Fibroblast of the aortic adventitia (primary cell): ENCODE measurements around the gene SNRNP70. TPM values are rescaled to one million over a fixed set of nuclear protein-coding genes. Genes with fewer than 3 reads are reported as not detected.
"Not testable (repeated sequence)": the region's sequence is repeated elsewhere in the genome, so short reads cannot be mapped to it uniquely, and the experiment has no call there.

ENCODE experiments used
- DNase-seq: peaks from one replicate; pipeline ENCODE4 v3.0.0-alpha.2; 2010; ENCODE audit warnings: low read depth
- H3K4me3 ChIP-seq: 2 replicates; pipeline ENCODE4 v1.5.1; 2011; ENCODE audit warnings: low read depth, mild to moderate bottlenecking, control low read depth, low read length, moderate library complexity
- CTCF ChIP-seq: IDR thresholded peaks from 2 replicates; pipeline ENCODE4 v1.5.1; 2011; ENCODE audit warnings: mild to moderate bottlenecking, low read length, control low read depth, inconsistent platforms; ENCODE audit not compliant: insufficient read depth
- total RNA-seq: library from RNA; depleted of rRNA; stranded (reverse); fragments of >200 nt; gene quantifications from 2 replicates; pipeline ENCODE4 v1.2.3, GENCODE V29; 2012; ENCODE audit warnings: low replicate concordance

The SNRNP70 gene
- total RNA-seq: 111 and 129 TPM in 2 replicates

- TF ChIP-seq CTCF: no peak
- peak; percentile 99 for DNase-seq
- peak within 1 kb of the TSS; percentile 96 for H3K4me3 ChIP-seq
These were observed at the start of gene SNRNP70 for GRCh38 chr19:49085020-49085867. Gene SNRNP70 (plus strand): TSS chr19:49085451. CDS start chr19:49086415, 964 bp downstream.

- TF ChIP-seq CTCF: peak; percentile 52
- DNase-seq, H3K4me3 ChIP-seq: not testable (repeated sequence)
These were observed 48.4 kb upstream of the SNRNP70 start, which contains the start of gene CGB1 for GRCh38 chr19:49036815-49037214. Gene CGB1 (minus strand): TSS chr19:49036895. CDS start chr19:49036711, 184 bp downstream.

GRCh38 chr19:49038111-49038510 lies 47.1 kb upstream of the SNRNP70 start:
- not testable (repeated sequence) for DNase-seq

GRCh38 chr19:49038557-49039276 lies 46.5 kb upstream of the SNRNP70 start:
- DNase-seq: peak; percentile 42
- H3K4me3 ChIP-seq: not testable (repeated sequence)

More at GRCh38 chr19:49038111-49038510, 47.1 kb upstream of the SNRNP70 start:
- not testable (repeated sequence) for H3K4me3 ChIP-seq

GRCh38 chr19:49039736-49040135 lies 45.5 kb upstream of the SNRNP70 start:
- H3K4me3 ChIP-seq, DNase-seq: not testable (repeated sequence)

GRCh38 chr19:49042177-49042576 lies 43.1 kb upstream of the SNRNP70 start:
- DNase-seq: no peak
- H3K4me3 ChIP-seq: no peak overlapping the region
- no peak for TF ChIP-seq CTCF

GRCh38 chr19:49042666-49043065 lies 42.6 kb upstream of the SNRNP70 start:
- not testable (repeated sequence) for H3K4me3 ChIP-seq

GRCh38 chr19:49043548-49043947 lies 41.7 kb upstream of the SNRNP70 start, which contains the start of gene CGB5:
Gene CGB5 (plus strand): TSS chr19:49043848. CDS start chr19:49044210, 362 bp downstream.
- H3K4me3 ChIP-seq, DNase-seq: not testable (repeated sequence)

More at GRCh38 chr19:49042666-49043065, 42.6 kb upstream of the SNRNP70 start:
- not testable (repeated sequence) for DNase-seq

GRCh38 chr19:49049011-49049410 lies 36.2 kb upstream of the SNRNP70 start, which contains the start of gene CGB8:
Gene CGB8 (minus strand): TSS chr19:49049111. CDS start chr19:49048739, 372 bp downstream.
- not testable (repeated sequence) for H3K4me3 ChIP-seq, DNase-seq

GRCh38 chr19:49049834-49050233 lies 35.4 kb upstream of the SNRNP70 start:
- not testable (repeated sequence) for H3K4me3 ChIP-seq, DNase-seq

- peak; percentile 44 for DNase-seq
- not testable (repeated sequence) for H3K4me3 ChIP-seq
These were observed 34.7 kb upstream of the SNRNP70 start for GRCh38 chr19:49050376-49051033.
